ENCODE measurements around the gene PIEZO1. TPM values are rescaled to one million over a fixed set of nuclear protein-coding genes. Genes with fewer than 3 reads are reported as not detected.
A peak's percentile ranks its signal among the peaks of the same experiment; 100 is the strongest.

PIEZO1 gene
- total RNA-seq, 2 donors from 2014 or later, result 156 to 202 TPM

- Histone ChIP-seq H3K9me3 (no peaks in the 10 kb centered on the region), H3K4me3 (no peak overlapping the region), H3K27ac (peak overlapping the region; percentile 44 to 69), H3K4me1 (replicated peaks) (peaks cover 9% of the 10 kb centered on the region), H3K27me3 (replicated peaks; ENCODE audit: insufficient read depth) (no peaks in the 10 kb centered on the region), H3K36me3 (no peaks in the 10 kb centered on the region)
- no peak for DNase-seq (ENCODE audit: low spot score)
- peak; percentile 39 for TF ChIP-seq POLR2AphosphoS5 (IDR thresholded peaks at IDR 0.05)
- TF ChIP-seq CTCF (IDR thresholded peaks at IDR 0.05), result no peak
- TF ChIP-seq POLR2A (IDR thresholded peaks at IDR 0.05), result no peak
- intact Hi-C loops (cut with DNase I), result no loop called here
- 13% methylated on average over 17 of the region's 17 CpGs for WGBS
Measured at GRCh38 chr16:88746506-88746905, 38.5 kb downstream of the PIEZO1 start.

GRCh38 chr16:88744577-88745521 is 40.2 kb downstream of the PIEZO1 start:
- no peak overlapping the region for H3K4me3 ChIP-seq
- H3K27me3 ChIP-seq (replicated peaks; ENCODE audit: insufficient read depth), result no peaks in the 10 kb centered on the region
- H3K4me1 ChIP-seq (replicated peaks), result peaks cover 11% of the 10 kb centered on the region
- intact Hi-C loops (cut with DNase I), result no loop called here
- no peak for TF ChIP-seq CTCF (IDR thresholded peaks at IDR 0.05)
- TF ChIP-seq POLR2A (IDR thresholded peaks at IDR 0.05), result no peak
- TF ChIP-seq POLR2AphosphoS5 (IDR thresholded peaks at IDR 0.05), result no peak
- no peaks in the 10 kb centered on the region for H3K9me3 ChIP-seq
- no peak for DNase-seq (ENCODE audit: low spot score)
- peak overlapping the region in 1 of 2 donors; percentile 29 for H3K27ac ChIP-seq
- WGBS, result 78% methylated on average over 38 of the region's 39 CpGs
- H3K36me3 ChIP-seq, result no peaks in the 10 kb centered on the region

- peak; percentile 73 for DNase-seq (ENCODE audit: low spot score)
- TF ChIP-seq CTCF (IDR thresholded peaks at IDR 0.05), result peak; percentile 88 to 93 (median 90)
- no peak for TF ChIP-seq POLR2A (IDR thresholded peaks at IDR 0.05)
- TF ChIP-seq POLR2AphosphoS5 (IDR thresholded peaks at IDR 0.05), result peak; percentile 46
- peak overlapping the region in 1 of 2 donors; percentile 29 for H3K27ac ChIP-seq
- no peaks in the 10 kb centered on the region for H3K27me3 ChIP-seq (replicated peaks; ENCODE audit: insufficient read depth)
- H3K9me3 ChIP-seq, result no peaks in the 10 kb centered on the region
- intact Hi-C loops (cut with DNase I), result loop anchor here (1.0 kb wide), 1 partner anchor 40 kb away; no protein-coding TSS in a partner anchor
- H3K4me3 ChIP-seq, result no peak overlapping the region
- 51% methylated on average over 32 of the region's 32 CpGs for WGBS
- H3K36me3 ChIP-seq, result no peaks in the 10 kb centered on the region
- peaks cover 20% of the 10 kb centered on the region for H3K4me1 ChIP-seq (replicated peaks)
Measured at GRCh38 chr16:88743693-88744576, 41.1 kb downstream of the PIEZO1 start.

- no peak for DNase-seq (ENCODE audit: low spot score)
- Histone ChIP-seq H3K36me3 (no peaks in the 10 kb centered on the region), H3K9me3 (no peaks in the 10 kb centered on the region), H3K27ac (no peak overlapping the region), H3K27me3 (replicated peaks; ENCODE audit: insufficient read depth) (no peaks in the 10 kb centered on the region), H3K4me3 (no peak overlapping the region), H3K4me1 (replicated peaks) (peaks cover 23% of the 10 kb centered on the region)
- TF ChIP-seq CTCF (IDR thresholded peaks at IDR 0.05) (no peak), POLR2AphosphoS5 (IDR thresholded peaks at IDR 0.05) (no peak), POLR2A (IDR thresholded peaks at IDR 0.05) (no peak)
- intact Hi-C loops (cut with DNase I), result loop anchor here (1.0 kb wide), 1 partner anchor 41 kb away; no protein-coding TSS in a partner anchor
- WGBS, result 92% methylated on average over 13 of the region's 19 CpGs
Measured at GRCh38 chr16:88742896-88743605, 42.0 kb downstream of the PIEZO1 start.
